Measurements from ENCODE around the gene RFX6.
A peak's percentile ranks its signal among the peaks of the same experiment; 100 is the strongest.

DNA sequence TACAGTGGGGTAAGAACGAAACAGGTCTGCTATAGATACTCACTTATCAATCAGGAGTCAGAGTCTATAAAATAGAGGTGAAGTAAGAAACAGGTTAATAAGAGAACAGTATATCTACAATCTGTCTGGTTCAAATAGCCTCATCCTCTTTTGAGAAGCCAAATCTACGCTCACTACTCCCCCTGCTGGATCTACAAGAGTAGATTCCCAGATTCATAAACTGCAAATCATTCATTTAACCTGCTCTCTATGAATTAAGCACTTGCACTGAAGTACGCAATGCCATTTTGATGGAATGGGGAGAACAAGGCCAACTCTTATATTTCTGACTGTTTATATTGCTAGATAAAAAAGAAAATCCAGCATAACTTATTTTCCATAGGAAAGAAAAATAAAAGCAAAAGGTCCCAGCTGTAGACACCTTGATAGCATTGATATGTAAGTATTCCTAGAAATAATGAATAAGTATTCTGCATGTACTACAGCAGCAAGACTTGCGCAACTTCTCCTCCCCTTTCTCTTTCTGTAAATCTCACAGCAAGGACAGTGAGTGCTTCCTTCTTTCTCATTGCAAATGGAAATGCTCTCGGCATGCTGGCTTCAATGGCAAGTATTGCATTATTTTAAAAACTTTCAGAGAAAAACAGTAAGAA lies 92.3 kb downstream of the RFX6 start:
- TF ChIP-seq, protein P1, sequence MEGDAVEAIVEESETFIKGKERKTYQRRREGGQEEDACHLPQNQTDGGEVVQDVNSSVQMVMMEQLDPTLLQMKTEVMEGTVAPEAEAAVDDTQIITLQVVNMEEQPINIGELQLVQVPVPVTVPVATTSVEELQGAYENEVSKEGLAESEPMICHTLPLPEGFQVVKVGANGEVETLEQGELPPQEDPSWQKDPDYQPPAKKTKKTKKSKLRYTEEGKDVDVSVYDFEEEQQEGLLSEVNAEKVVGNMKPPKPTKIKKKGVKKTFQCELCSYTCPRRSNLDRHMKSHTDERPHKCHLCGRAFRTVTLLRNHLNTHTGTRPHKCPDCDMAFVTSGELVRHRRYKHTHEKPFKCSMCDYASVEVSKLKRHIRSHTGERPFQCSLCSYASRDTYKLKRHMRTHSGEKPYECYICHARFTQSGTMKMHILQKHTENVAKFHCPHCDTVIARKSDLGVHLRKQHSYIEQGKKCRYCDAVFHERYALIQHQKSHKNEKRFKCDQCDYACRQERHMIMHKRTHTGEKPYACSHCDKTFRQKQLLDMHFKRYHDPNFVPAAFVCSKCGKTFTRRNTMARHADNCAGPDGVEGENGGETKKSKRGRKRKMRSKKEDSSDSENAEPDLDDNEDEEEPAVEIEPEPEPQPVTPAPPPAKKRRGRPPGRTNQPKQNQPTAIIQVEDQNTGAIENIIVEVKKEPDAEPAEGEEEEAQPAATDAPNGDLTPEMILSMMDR (conservative IDR thresholded peaks at IDR 0.05; ENCODE audit: low read depth, low read length): peak; percentile 74
- TF ChIP-seq EZH2 (IDR thresholded peaks at IDR 0.05; ENCODE audit: low read length, unreplicated experiment): no peak
